Suprapubic skin (tissue), 4 donors: ENCODE measurements around the gene INF2.

Experiments
- CTCF ChIP-seq, 2 donors: fragments of 200-600 bp in 1 of 2; fragments of 450-650 bp in 1 of 2; sonication (generic) in 1 of 2; IDR thresholded peaks; one replicate each; pipeline ENCODE4 v1.5.1; 2016 to 2019; ENCODE audit warnings: antibody characterized with exemption in 2 of 2, mild to moderate bottlenecking in 1 of 2, moderate library complexity in 1 of 2
- EP300 ChIP-seq: sonication (generic); formaldehyde crosslinking; IDR thresholded peaks from one replicate; pipeline ENCODE4 v1.6.1; 2017; ENCODE audit warnings: antibody characterized with exemption
- POLR2A ChIP-seq, 2 donors: fragments of 450-650 bp; IDR thresholded peaks; one replicate each; pipeline ENCODE4 v1.6.1; 2017; ENCODE audit warnings: antibody characterized with exemption in 2 of 2, mild to moderate bottlenecking in 2 of 2, moderate library complexity in 2 of 2
- POLR2AphosphoS5 ChIP-seq, 3 donors: sonication (generic); formaldehyde crosslinking; IDR thresholded peaks; one replicate each; pipeline ENCODE4 v1.6.1; 2017; ENCODE audit warnings: antibody characterized with exemption in 3 of 3

DNA sequence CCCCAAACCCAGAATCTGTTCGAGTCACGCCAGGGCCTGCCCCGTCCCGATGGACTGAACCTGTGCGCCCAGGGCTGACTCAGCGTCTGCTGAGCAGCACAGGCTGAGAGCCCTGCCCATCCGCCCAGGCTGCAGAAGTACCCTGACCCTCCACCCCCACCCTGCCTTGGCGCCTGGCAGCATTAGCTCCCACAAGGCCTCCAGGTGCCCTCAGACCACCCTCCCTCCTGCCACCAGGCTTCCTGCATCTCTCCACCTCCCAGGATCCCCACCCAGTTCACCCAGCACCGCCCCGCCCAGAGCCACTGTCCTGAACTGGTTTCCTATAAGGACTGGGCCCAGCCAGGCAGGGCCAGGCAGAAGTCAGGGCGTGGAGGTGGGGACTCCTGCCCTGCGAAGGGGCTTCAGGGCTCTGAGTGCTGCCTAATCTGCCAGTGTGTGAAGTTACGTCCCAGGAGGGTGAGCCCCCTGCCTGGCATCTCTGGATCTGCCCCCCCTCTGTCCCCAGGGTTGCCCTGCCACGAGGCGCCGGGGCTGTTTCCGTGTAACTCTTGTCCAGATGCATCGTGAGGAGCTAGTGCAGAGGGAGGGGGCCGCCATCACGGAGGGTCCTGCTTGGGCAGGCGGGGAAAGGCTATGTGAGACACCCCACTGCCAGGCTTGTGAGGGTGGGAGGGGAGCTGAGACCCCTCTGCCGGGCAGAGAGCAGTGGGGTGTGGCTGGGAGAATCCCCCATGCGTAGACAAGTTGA is 43.7 kb downstream of the INF2 start:
- TF ChIP-seq CTCF (IDR thresholded peaks at IDR 0.05), result no peak
- TF ChIP-seq POLR2A (IDR thresholded peaks at IDR 0.05), result no peak
- no peak for TF ChIP-seq EP300
- no peak for TF ChIP-seq POLR2AphosphoS5 (IDR thresholded peaks at IDR 0.05)
